Measurements from ENCODE around the gene SH2B3.

Gene SH2B3

DNA sequence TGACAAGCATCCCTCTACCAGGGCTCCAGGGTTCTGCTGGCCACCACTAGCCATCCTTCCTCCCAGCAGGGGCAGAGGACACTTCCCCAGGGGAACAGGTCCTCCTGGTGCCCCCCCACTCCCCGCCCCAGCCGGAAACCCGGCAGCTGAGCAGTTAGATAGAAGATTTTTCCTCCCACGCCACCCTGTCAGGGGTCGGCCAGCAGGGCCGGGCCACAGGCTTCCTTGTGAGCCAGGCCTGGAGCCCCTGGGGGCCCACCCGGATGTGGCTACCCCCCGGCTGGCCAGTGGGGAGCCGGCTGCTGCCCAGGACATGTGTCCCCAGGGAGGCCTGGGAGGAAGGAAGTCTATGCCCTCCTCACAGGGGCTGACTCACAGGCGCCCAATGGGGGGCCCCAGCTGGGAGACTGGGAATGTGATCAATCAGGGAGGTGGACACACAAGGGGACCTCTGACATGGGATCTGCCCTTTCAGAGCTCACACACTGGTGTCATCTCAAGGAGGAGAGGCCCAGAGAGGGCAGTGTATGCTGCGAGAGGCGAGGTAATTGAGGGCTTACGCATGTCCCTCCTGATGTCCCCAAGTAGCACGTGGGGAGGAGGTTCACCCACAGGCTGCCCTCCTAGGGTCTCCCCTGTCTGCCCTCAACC lies 4.2 kb downstream of the SH2B3 start:
- peak; percentile 47 for DNase-seq

- no peak for DNase-seq
Measured at GRCh38 chr12:111410431-111411184, 4.9 kb downstream of the SH2B3 start.

DNA sequence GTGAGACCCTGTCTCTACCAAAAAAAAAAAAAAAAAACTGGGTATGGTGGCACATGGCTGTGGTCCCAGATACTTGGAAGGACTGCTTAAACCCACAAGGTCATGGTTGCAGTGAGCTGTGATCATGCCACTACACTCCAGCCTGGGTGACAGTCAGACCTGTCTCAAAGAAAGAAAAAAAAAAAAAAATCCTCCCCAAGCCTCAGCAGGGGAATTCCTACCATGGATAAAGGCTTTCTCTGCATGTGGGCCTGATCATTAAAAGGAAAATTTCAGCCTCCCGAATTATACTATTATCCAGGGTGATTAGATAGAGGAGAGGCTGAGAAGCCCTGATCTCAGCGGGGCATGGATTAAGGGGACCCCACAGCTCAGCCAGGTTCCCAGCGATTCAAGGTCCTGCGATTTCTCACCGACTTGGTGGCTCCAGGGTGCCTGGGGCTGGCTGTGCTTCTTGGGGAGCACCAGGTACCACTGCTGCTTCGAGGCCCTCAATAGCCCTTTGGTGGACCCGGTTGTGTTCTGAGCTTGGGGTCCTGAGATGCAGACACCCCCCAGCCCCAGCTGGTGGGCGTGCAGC lies 5.6 kb downstream of the SH2B3 start:
- DNase-seq: no peak

- DNase-seq: no peak
Measured at GRCh38 chr12:111412007-111412829, 6.5 kb downstream of the SH2B3 start.

DNA sequence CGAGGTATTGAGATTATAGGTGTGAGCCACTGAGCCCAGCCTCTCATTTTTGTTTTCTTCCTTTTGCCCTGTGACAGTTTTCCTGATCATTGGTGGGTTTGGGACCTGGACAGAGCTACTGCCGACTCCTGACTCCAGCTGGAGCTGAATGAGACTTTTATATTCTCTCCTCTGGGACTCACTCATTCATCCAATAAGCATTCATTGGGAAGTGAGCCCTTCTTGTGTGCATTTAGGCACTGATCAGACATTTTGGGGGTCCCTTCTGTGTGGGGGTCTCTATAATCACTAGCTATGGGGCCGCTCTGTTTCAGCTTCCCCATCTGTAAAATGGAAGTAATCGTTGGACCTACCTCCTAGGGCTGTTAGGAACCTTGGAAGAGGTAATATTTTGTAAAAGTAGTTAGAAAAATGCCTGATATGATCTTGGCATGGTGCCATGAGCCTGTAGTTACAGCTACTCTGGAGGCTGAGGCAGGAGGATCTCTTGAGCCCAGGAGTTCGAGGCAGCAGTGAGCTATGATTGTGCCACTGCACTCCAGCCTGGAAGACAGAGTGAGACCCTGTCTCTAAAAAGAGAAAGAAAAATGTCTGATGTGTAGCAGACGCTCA lies 7.2 kb downstream of the SH2B3 start:
- DNase-seq: no peak

GRCh38 chr12:111413442-111414086 lies 7.8 kb downstream of the SH2B3 start:
- DNase-seq: no peak

DNA sequence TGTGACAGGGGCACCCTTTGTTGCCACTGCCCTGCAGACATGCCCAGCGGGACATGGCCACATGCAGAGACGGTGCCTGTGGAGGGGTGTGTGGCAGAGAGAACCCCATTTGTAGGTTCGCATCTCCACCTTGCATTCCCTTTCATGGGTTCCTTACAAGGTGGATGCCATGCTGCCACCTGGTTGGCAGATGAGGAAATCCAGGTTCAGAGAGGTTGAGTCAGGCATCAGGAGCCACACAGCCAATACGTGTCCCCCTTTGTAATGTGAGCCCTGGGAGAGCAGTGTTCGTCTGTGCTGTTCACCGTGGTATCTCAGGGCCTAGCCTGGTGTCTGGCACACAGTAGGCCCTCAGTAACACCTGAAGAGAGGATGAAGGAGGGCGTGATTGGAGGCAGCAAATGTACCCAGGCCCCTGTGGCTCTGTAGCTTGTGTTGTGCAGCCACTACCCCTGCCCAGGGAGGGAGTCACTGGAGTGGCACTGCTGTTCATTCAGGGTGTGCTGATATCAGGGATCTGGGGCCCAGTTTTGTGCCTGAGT lies 9.1 kb downstream of the SH2B3 start:
- no peak for DNase-seq

GRCh38 chr12:111417290-111417689 lies 11.6 kb downstream of the SH2B3 start:
- no peak for DNase-seq

DNA sequence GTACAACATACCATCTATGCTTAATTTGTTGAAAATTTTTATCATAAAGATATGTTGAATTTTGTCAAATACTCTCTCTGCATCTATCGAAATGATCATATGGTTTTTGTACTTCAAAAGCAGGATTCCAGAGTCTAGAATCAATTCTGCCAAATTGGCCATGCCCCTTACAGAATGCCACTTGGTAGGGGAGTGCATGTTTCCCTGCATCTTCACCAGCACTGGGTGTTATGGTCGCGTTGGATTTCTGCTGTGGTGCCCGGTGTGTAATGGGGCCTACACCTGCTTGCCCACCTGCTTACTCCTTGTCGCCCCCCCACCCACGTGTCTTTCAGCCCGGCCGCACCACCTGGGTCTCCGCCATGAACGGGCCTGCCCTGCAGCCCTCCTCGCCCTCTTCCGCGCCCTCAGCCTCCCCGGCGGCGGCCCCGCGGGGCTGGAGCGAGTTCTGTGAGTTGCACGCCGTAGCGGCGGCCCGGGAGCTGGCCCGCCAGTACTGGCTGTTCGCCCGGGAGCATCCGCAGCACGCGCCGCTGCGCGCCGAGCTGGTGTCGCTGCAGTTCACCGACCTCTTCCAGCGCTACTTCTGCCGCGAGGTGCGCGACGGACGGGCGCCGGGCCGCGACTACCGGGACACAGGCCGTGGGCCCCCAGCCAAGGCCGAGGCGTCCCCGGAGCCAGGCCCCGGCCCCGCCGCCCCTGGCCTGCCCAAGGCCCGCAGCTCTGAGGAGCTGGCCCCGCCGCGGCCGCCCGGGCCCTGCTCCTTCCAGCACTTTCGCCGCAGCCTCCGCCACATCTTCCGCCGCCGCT lies 12.3 kb downstream of the SH2B3 start:
- DNase-seq: no peak

- no peak for DNase-seq
Measured at GRCh38 chr12:111418594-111418880, 12.8 kb downstream of the SH2B3 start.

GRCh38 chr12:111419784-111420183 lies 14.1 kb downstream of the SH2B3 start:
- no peak for DNase-seq

DNA sequence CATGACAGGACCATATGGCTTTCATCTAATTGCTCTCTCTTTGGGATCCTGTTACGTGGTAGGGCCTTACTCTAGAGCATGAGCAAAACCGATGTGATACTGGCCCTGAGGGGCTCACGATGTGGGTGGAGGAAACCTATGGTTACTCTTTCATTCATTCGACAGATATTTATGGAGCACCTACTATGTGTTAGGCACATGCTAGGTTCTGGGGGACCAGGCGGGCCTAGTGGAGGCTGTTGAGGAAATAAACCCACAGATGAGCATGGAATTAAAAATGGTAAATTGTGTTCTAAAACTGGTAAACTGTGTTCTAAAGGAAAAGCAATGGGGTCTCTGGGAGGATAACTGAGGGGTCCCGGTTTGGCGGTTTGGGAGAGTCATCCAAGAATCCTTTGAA lies 14.8 kb downstream of the SH2B3 start:
- DNase-seq: no peak

DNA sequence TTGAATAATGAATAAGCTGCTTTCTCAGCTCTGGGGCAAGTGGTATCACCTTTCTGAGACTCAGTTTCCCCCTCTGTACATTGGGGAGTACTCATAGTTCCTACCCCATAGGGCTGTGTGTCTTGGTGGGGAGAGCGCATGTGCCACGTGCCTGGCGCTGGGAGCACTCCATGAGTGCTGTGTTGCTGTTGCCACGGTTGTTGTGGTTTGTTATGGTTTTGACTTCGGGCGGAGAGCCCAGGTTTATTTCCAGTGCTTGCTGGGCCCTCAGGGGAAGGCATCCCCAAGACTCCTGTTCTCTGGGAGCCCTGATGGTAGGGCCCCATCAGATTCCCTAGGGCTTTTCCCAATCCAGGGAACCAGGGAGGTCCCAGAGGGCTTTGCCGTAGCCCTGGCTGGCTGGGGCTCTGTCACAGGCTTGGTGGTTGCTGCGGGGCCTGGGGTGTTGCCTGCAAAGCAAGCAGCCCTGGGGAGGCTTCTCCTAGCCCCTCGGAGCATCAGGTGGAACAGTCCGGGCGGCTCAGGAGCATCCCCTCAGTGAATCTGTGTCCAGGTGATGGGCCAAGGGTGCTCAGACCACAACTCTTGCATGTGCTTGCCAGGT lies 18.6 kb downstream of the SH2B3 start:
- no peak for DNase-seq

DNA sequence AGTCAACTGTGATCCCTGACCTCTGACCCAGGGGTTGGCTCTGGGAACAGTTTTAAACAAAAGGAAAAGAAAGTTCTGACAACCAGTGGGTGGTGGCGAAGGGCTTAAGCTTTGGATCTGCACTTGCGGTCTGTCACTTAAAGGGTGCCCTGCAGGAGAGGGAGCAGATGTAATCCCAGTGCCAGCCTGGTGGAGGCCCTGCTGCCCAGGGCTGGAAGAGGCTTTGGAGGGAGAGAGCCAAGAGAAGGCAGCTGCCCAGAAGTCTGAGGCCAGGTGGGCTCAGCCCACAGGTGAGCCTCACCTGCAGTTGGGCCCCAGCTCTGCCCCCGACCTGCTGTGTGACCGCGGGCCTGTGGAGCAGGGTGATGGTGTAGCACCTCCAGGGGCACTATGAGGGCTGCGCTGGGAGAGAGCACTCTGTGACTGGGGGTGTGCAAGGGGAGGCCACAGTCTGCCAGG lies 19.1 kb downstream of the SH2B3 start:
- DNase-seq: no peak

DNA sequence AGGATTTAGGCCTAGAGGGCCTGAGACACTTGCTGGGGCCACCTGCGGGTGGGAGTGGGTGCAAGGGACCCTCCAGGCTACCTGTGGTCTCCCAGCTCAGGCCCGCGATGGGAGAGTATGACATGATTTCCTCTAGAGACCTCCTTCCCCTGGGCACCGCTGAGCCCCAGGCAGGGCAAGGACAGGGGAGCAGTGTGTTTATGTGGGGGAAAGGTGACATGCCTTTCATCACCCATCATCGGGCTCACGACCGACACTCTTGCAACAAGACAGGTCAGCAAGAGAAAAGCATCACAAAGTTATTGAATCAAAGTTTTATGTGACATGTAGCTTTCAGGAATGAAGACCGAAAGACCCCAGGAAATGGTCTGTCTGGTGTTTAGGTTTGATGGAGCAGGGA lies 19.9 kb downstream of the SH2B3 start:
- DNase-seq: no peak

GRCh38 chr12:111426344-111427185 lies 20.8 kb downstream of the SH2B3 start:
- peak; percentile 14 for DNase-seq

DNA sequence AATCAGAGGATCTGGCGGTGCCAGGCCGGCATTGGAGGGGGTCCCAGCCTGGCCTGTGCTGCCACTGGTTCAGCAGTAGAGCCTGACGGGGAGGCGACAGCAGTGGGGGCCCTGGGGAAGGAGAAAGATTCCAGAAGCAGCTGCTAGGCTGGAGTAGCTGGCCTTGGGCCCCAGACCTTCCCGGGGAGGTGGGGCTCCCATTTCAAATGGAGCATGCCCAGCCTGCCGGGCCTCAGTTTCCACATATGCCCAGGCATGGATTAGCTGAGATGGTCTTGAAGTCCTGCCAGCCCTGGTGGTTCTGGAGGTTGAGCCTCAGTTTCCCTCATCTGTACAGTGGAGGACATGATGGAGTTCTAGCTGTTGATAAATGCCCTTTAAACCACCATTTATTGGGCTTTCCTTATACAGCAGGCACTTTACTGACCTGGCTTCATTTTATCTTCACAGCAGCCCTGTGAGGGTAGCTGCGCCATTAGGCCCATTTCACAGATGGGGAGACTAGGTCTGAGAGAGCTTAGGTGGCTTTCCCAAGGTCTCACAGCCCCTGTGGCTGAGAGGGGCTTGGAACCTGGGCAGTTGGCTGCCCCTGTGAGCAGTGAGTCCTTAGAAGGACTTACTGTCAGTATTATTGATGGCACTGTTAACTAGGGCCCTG lies 21.8 kb downstream of the SH2B3 start:
- DNase-seq: no peak

DNA sequence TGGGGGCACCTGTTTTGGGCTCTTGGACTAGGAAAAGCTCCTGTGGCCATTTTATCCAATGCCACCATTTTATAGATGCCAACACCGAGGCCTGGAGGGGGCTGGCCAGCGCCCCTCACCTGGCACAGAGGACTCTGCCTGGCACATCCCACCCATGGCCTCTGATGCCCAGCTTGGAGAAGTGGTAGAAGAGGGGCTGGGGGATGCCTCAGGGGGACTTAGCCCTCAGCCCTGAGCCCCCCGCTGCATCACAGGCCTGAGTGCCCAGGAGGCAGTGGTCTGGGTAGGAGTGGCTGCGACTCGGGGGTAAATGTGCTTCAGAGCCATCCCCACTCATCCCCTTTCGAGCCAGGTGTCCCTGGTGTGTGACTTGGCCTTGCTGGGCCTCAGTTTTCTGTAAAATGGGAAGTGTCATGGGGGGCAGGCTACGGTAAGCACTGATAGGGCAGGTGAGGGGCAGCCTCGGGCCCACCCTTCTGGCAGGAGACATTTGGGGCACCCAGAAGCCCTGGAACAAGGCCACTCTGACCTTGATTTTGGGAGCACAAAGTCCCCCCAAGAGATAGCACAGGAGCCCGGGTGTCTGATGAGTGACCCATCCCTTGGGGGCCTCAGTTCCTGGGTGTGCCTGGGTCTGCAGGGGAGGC lies 22.5 kb downstream of the SH2B3 start:
- DNase-seq: no peak

DNA sequence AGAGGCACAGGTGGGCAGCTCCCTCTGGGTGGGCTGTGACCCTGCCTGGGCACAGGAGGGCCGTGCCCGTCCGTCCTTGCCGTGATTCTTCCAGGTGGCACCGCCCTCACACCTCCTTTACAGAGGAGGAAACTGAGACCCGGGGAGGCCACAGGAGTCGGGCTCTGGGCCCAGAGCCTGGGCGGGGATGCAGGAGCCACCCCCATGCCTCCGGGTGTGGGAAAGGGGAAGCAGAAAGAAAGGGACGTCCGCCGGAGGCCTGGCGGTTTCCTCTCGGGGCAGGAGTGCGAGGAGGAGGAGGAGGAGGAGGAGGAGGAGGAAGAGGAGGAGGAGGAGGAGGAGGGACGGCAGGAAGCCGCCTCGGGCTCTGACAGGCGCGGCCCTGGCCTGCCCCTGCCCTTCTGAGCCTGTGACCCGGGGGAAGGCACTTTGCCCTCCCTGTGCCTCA lies 23.0 kb downstream of the SH2B3 start:
- DNase-seq: peak; percentile 80

Measured in MV-4-11 (cell line).